Adrenal gland (tissue), 12 donors: ENCODE results near the gene KATNB1. TPM values are rescaled to one million over a fixed set of nuclear protein-coding genes. Genes with fewer than 3 reads are reported as not detected.

Experiments used
- DNase-seq, 7 donors: peaks; one replicate each; pipeline ENCODE4 v3.0.0-alpha.2; 2019 to 2020
- H3K27ac ChIP-seq, 5 donors: fragments of 200-600 bp; sonication (generic) in 4 of 5; 1 replicate in 3 of 5; 2 replicates in 2 of 5; pipeline versions ENCODE4 v1.5.1 to v1.8.0; 2016 to 2020; ENCODE audit warnings: mild to moderate bottlenecking in 1 of 5
- H3K27me3 ChIP-seq: fragments of 200-600 bp; 2 replicates; pipeline ENCODE4 v1.8.0; 2021
- H3K36me3 ChIP-seq, 2 donors: fragments of 200-600 bp; replicated peaks in 1 of 2; 1 replicate in 1 of 2; 2 replicates in 1 of 2; pipeline versions ENCODE4 v1.5.1 to v1.8.0; 2018 to 2022
- H3K4me1 ChIP-seq, 2 donors: fragments of 200-600 bp; replicated peaks in 1 of 2; 1 replicate in 1 of 2; 2 replicates in 1 of 2; pipeline versions ENCODE4 v1.5.1 to v1.8.0; 2018 to 2021
- H3K4me3 ChIP-seq, 4 donors: fragments of 200-600 bp; sonication (generic) in 3 of 4; one replicate each; pipeline ENCODE4 v1.5.1; 2016 to 2018
- H3K9me3 ChIP-seq, 3 donors: fragments of 200-600 bp; sonication (generic) in 1 of 3; replicated peaks in 1 of 3; 1 replicate in 2 of 3; 2 replicates in 1 of 3; pipeline versions ENCODE4 v1.5.1 to v1.8.0; 2016 to 2021
- POLR2A ChIP-seq, 2 donors: fragments of 450-650 bp; IDR thresholded peaks; one replicate each; pipeline ENCODE4 v1.6.1; 2017; ENCODE audit warnings: antibody characterized with exemption in 2 of 2, mild to moderate bottlenecking in 2 of 2, moderate library complexity in 1 of 2
- WGBS, 4 donors: extraction: QIAGEN DNeasy Blood & Tissue Kit in 2 of 4; methylation state at CpG; one replicate each; pipeline versions ENCODE4 v1.1.5 to v1.1.7; 2013 to 2017; 5-methylcytosine and 5-hydroxymethylcytosine counted together
- intact Hi-C, 2 donors: fragments of 100-400 bp; cut with DNase I; formaldehyde crosslinking; loops; one replicate each; pipeline versions ENCODE4 v1.14.1 to v1.15.0; 2022 to 2023
- polyA plus RNA-seq, 3 donors: library from polyadenylated mRNA; stranded (reverse); fragments of 200-250 nt in 2 of 3; fragments of 350-450 nt in 1 of 3; fragmentation: Illumina TruSeq in 1 of 3; extraction: RNeasy Lipid Tissue Mini Kit (QIAGEN cat#74804) in 1 of 3; gene quantifications; one replicate each; pipeline ENCODE4 v1.2.3, GENCODE V29; 2013 to 2014
- total RNA-seq, 9 donors: library from RNA; depleted of rRNA in 4 of 9; stranded (reverse); fragments of >200 nt in 4 of 9; fragments of 120-200 nt in 1 of 9; fragmentation: NEBNext Ultra II Directional in 1 of 9; extraction: Animal tissue kit (Norgen Biotek cat#: 25700) in 1 of 9; gene quantifications; one replicate each; pipeline versions ENCODE4 v1.1.0 to v1.2.4, GENCODE V29; 2013 to 2023
- TF ChIP-seq, protein P1 (sequence below), 6 experiments: fragments of 450-650 bp in 4 of 6; fragments of 200-600 bp in 2 of 6; sonication (generic) in 1 of 6; IDR thresholded peaks; 1 replicate in 5 of 6; 2 replicates in 1 of 6; pipeline versions ENCODE4 v1.5.1 to v1.8.0; 2016 to 2021; ENCODE audit warnings: antibody characterized with exemption in 6 of 6, mild to moderate bottlenecking in 2 of 6, moderate library complexity in 1 of 6
- donor health status: healthy with polysubstance abuse.
- donor health status: Bipolar disorder and iron deficiency.
- donor health status: DM: yes; HTN: yes; CAD: no.
- donor health status: DM: no; HTN: no; CAD: no.
- donor health status: DM: no; HTN: no; CAD: no.
- donor health status: DM: yes; HTN: yes; CAD: no.

Gene KATNB1
- total and polyA plus RNA-seq, 12 donors: 12.9 to 85.6 (median 21.0) TPM

DNA sequence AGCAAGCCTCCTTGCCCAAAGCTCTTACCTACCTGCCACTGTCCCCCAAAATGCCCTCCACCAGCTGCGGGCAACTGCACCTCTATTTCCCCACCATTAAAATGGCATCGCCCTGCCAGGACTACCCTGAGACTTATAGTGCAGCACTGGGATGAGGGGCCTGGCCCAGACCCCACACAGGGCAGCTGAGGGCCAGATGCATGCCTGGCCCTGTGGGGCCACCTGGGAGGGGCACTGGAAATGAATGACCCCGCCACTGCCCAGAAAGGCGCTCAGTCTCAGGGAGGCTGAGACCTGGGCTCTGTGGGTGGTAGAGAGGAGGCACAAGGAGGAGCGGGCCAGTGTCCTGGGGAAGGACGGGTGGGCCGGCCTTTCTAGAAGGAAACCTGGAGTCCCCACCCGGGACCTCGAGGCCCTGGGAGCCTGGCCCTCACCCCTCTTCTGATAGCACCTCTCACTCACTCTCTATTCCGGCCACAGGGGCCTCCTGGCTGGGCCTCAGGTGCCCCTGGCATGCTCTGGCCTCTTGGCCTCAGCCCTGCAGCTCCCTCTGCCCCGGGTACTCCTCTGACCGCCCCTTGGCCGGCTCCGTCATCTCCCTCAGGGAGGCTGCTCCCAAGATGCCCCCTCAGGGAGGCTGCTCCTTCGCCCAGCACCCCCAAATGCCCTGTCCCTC, 26.9 kb downstream of the KATNB1 start:
- TF ChIP-seq, protein P1, sequence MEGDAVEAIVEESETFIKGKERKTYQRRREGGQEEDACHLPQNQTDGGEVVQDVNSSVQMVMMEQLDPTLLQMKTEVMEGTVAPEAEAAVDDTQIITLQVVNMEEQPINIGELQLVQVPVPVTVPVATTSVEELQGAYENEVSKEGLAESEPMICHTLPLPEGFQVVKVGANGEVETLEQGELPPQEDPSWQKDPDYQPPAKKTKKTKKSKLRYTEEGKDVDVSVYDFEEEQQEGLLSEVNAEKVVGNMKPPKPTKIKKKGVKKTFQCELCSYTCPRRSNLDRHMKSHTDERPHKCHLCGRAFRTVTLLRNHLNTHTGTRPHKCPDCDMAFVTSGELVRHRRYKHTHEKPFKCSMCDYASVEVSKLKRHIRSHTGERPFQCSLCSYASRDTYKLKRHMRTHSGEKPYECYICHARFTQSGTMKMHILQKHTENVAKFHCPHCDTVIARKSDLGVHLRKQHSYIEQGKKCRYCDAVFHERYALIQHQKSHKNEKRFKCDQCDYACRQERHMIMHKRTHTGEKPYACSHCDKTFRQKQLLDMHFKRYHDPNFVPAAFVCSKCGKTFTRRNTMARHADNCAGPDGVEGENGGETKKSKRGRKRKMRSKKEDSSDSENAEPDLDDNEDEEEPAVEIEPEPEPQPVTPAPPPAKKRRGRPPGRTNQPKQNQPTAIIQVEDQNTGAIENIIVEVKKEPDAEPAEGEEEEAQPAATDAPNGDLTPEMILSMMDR (IDR thresholded peaks at IDR 0.05): no peak
- TF ChIP-seq POLR2A (IDR thresholded peaks at IDR 0.05): no peak
- Histone ChIP-seq H3K27ac (no peak overlapping the region), H3K27me3 (no peaks in the 10 kb centered on the region), H3K36me3 (peaks cover 0 to 52% of the 10 kb centered on the region in 2 donors), H3K4me3 (no peak overlapping the region), H3K4me1 (peaks cover 6% of the 10 kb centered on the region in 2 donors), H3K9me3 (no peaks in the 10 kb centered on the region)
- intact Hi-C loops: no loop called here
- 75 to 82% (median 79%) methylated on average over 14 to 15 of the region's 15 CpGs for WGBS, 4 donors
- no peak for DNase-seq

DNA sequence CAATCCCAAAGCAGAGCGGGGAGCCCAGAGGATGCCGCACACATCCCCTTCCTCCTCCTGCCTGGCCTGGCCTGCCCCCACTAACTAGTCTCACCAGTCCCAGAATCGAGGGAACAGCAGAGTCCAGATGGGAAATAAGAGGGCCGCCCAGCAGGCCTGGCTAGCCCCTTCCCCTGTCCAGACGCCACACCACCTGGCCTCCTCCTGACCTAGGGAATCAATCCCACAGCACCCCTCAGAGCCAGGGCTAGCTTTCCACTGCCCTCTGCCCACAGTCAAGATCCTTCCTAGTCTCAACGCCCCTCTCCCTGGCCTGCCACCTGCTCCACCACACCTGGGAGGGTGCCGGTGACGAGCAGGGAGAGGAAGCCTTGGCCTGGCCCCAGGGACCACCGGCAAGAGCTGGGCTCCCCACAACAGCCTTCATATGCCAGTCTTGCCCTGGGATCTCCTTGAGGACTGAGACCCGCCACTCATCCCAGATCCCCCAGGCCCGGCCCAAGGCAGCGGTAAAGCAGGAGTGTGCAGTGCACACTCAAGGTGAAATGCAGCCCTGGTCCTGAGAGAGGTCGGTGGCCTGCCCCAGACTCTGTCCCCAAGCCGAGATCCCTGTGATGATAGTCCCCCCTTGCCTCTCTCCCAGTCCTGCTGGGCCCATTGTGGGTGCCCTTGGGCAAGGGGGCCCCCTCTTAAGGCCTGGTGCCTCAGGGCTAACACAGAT, 27.9 kb downstream of the KATNB1 start:
- intact Hi-C loops: no loop called here
- Histone ChIP-seq H3K27ac (peak overlapping the region in 1 of 5 donors; percentile 58), H3K36me3 (peaks cover 0 to 59% of the 10 kb centered on the region in 2 donors), H3K4me3 (no peak overlapping the region), H3K9me3 (no peaks in the 10 kb centered on the region), H3K27me3 (no peaks in the 10 kb centered on the region), H3K4me1 (peaks cover 6% of the 10 kb centered on the region in 2 donors)
- no peak for TF ChIP-seq POLR2A (IDR thresholded peaks at IDR 0.05)
- TF ChIP-seq, protein P1 (IDR thresholded peaks at IDR 0.05): no peak
- no peak for DNase-seq
- whole genome bisulfite sequencing, 4 donors: 81 to 95% (median 93%) methylated on average over 8 to 14 of the region's 14 CpGs

DNA sequence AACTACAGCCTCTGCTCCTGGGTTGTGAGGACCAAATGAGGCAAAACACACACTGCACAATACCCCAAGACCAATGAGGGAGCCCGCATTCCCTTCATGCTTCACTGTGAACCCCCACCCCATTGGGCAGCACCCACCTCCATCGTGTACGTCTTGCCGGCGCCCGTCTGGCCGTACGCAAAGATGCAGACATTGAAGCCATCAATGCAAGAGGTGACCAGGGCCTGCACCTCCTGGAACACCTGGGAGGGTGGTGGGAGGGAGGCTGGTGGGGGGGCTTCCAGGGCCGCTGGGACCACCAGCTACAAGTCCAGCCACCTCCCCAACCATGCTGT, 28.4 kb downstream of the KATNB1 start:
- TF ChIP-seq, protein P1 (IDR thresholded peaks at IDR 0.05): no peak
- Histone ChIP-seq H3K27me3 (no peaks in the 10 kb centered on the region), H3K27ac (peak overlapping the region in 2 of 5 donors; percentile 58 to 68), H3K36me3 (peaks cover 0 to 57% of the 10 kb centered on the region in 2 donors), H3K4me1 (peaks cover 6% of the 10 kb centered on the region in 2 donors), H3K4me3 (no peak overlapping the region), H3K9me3 (no peaks in the 10 kb centered on the region)
- WGBS, 4 donors: 89 to 100% (median 94%) methylated on average over 4 to 9 of the region's 9 CpGs
- no peak for DNase-seq
- intact Hi-C loops: no loop called here

DNA sequence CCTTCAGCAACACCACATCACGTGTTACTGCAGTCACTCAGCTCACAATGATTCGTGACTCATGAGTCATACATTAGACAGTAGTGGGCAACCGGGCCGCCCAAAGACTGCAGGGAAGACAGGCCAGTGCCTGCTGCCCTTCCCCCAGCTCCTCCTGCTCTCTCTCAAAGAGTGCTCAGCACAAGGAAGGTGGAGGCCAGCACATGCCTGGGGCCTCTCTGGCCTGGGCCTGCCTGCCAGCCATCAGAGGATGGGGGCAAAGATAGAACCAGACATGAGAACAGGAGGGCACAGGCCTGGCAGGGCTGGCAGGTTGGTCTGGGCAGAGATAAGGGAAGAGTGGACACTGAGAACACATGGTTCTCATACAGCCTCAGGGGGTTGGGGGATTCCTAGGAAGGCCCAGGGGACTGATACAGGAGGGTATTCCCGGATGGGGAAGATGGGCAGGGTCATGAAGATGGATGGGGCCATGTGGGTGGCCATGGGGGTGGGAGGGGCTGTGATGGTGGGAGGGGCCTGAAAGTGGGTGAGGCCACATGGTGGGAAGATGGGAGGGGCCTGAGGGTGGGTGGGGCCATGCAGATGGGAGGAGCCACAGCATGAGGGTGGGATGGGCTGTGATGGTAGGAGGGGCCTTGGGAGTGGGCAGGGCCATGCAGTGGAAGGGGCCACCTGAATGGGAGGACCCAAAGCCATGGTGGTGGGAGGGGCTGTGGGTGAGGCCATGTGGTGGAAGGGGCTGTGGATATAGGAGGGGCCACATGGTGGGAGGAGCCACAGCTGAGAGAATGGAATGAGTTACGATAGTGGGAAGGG, 29.0 kb downstream of the KATNB1 start:
- DNase-seq: peak; percentile 64 to 86 (median 76)
- H3K9me3 ChIP-seq: no peaks in the 10 kb centered on the region
- H3K27ac ChIP-seq: peak overlapping the region in 2 of 5 donors; percentile 58 to 68
- peaks cover 6% of the 10 kb centered on the region in 2 donors for H3K4me1 ChIP-seq
- H3K4me3 ChIP-seq: no peak overlapping the region
- intact Hi-C loops: no loop called here
- WGBS, 4 donors: 44 to 53% (median 49%) methylated on average over 4 to 6 of the region's 6 CpGs
- no peaks in the 10 kb centered on the region for H3K27me3 ChIP-seq
- peaks cover 0 to 59% of the 10 kb centered on the region in 2 donors for H3K36me3 ChIP-seq
- TF ChIP-seq POLR2A (IDR thresholded peaks at IDR 0.05): no peak
- TF ChIP-seq, protein P1 (IDR thresholded peaks at IDR 0.05): no peak
